GM12878 (cell line): ENCODE data around the gene TTYH1.

Experiments used
- CTCF ChIP-seq, 3 experiments: IDR thresholded peaks in 2 of 3; conservative IDR thresholded peaks in 1 of 3; 2 replicates each; pipeline ENCODE4 v1.5.1; 2011; ENCODE audit warnings: low read depth in 3 of 3, low read length in 3 of 3, mild to moderate bottlenecking in 3 of 3, control low read depth in 2 of 3, moderate library complexity in 2 of 3, inconsistent platforms in 1 of 3, mixed read lengths in 1 of 3; ENCODE audit not compliant: control insufficient read depth in 2 of 3, insufficient read depth in 1 of 3; ENCODE audit errors: extremely low read depth in 1 of 3
- MTA3 ChIP-seq: IDR thresholded peaks from 2 replicates; pipeline ENCODE4 v1.6.1; 2012; ENCODE audit warnings: low read length, inconsistent platforms, borderline replicate concordance
- PBX3 ChIP-seq: IDR thresholded peaks from 2 replicates; pipeline ENCODE4 v1.6.1; 2011; ENCODE audit warnings: mild to moderate bottlenecking, low read depth, low read length, moderate library complexity; ENCODE audit not compliant: insufficient replicate concordance
- REST ChIP-seq: IDR thresholded peaks from 2 replicates; pipeline ENCODE4 v1.6.1; 2012; ENCODE audit warnings: mild to moderate bottlenecking, low read depth, low read length
- RFX5 ChIP-seq: IDR thresholded peaks from 2 replicates; pipeline ENCODE4 v1.6.1; 2011; ENCODE audit warnings: low read depth, low read length, improper control_type of control experiment
- SKIL ChIP-seq: fragments of 450-650 bp; IDR thresholded peaks from 2 replicates; pipeline ENCODE4 v1.6.1; 2017; ENCODE audit warnings: mild to moderate bottlenecking, low read depth, inconsistent platforms; ENCODE audit not compliant: poor library complexity, severe bottlenecking
- TCF7 ChIP-seq: IDR thresholded peaks from 2 replicates; pipeline ENCODE4 v1.6.1; 2014; ENCODE audit warnings: antibody characterized with exemption, borderline replicate concordance

GRCh38 chr19:54366811-54367210 is 48.5 kb upstream of the TTYH1 start:
- TF ChIP-seq CTCF (IDR thresholded peaks at IDR 0.05 in 2 of 3, conservative IDR thresholded peaks at IDR 0.05 in 1 of 3; ENCODE audit: control insufficient read depth in 2 of 3, extremely low read depth in 1 of 3, insufficient read depth in 1 of 3, low read depth in 3 of 3, low read length in 3 of 3) (no peak), SKIL (no peak), MTA3 (no peak), REST (no peak), PBX3 (no peak), TCF7 (no peak), RFX5 (no peak)
